Measurements from ENCODE around the gene TUBA1C. TPM values are rescaled to one million over a fixed set of nuclear protein-coding genes. Genes with fewer than 3 reads are reported as not detected.

TUBA1C gene
- total and polyA plus RNA-seq, 2 of the 4 experiments (the other 2 are of a cell fraction), result 1,420 to 2,555 TPM

DNA sequence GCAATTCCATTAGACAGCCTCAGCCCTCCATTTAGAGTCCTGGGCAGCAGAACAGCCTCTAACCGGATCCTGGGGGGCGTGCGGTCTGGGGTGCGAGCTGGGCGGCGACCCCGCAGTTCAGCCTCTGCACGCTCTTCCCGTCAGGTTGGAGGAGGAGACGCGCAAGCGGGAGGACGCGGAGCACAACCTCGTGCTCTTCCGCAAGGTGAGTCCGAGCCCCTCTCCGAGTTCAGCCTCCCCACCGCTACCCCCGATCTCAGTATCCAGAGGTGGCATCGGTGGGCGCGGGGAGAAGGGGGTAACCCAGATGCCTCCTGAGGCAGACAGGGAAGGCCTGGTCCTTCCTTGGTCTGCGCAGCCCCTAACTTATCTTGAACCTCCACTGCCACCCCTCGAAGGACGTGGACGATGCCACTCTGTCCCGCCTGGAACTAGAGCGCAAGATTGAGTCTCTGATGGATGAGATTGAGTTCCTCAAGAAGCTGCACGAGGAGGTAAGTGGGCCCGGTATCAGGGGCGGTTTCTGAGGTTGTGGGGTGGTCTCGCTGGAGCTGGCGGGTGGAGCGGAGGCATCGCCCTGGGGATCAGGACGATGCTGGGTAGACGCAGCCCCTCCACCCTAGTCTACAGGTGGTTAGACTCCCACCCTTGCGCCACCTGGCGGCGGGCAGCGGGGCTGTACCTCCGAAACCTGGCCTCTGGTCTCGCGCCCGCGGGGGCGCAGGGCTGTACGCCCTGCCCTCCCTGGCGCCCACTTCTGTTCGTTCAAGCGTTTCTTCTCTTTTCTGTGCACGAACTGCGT is 31.4 kb downstream of the TUBA1C start:
- BruUV-seq (replicated peaks), result no TSS peak
- no peak overlapping the region for H4K8ac ChIP-seq (ENCODE audit: low read depth in 2 of 2, low read length in 2 of 2)
- WGBS, 2 experiments (ENCODE audit: extremely low coverage in 2 of 2, insufficient read length in 1 of 2), result 25% methylated on average over 16 of the region's 54 CpGs; no CpG with 5 or more reads in 1 of the 2 experiments

More for the DNA sequence above, 31.4 kb downstream of the TUBA1C start:
- H3K4me3 ChIP-seq (ENCODE audit: insufficient read depth, low read depth, low read length), result no peak overlapping the region
- H4K20me1 ChIP-seq (ENCODE audit: insufficient read depth, low read length), result no peaks in the 10 kb centered on the region
- no peak overlapping the region for H2BK5ac ChIP-seq (ENCODE audit: low read depth, low read length, poor library complexity, severe bottlenecking)
- peaks cover 6% of the 10 kb centered on the region; the same call in 1 of the 2 replicates for H3K9me3 ChIP-seq (ENCODE audit: control insufficient read depth, insufficient read depth, low read length)
- dilution Hi-C loops (cut with HindIII; ENCODE audit: low sequenced_read_pairs, unreplicated experiment) (no loop called here), intact Hi-C loops (cut with micrococcal nuclease) (no loop called here), in situ Hi-C loops (cut with MboI; ENCODE audit: low sequenced_read_pairs) (no loop called here)
- no peak overlapping the region for H2AK5ac ChIP-seq (ENCODE audit: low read depth, low read length)
- H3K23ac ChIP-seq (ENCODE audit: low read depth, low read length), result peak overlapping the region; percentile 43; the same call in 1 of the 2 replicates
- no peak overlapping the region for H2BK20ac ChIP-seq (ENCODE audit: low read depth, low read length)
- H4K91ac ChIP-seq (ENCODE audit: insufficient read depth, low read depth, low read length), result no peak overlapping the region
- H3K4ac ChIP-seq (ENCODE audit: low read depth, low read length), result no peak overlapping the region
- H4K5ac ChIP-seq (ENCODE audit: low read depth, low read length), result no peak overlapping the region
- H2BK120ac ChIP-seq (ENCODE audit: low read depth, low read length), result no peak overlapping the region
- H3K9ac ChIP-seq (ENCODE audit: low read depth, low read length), result no peak overlapping the region
- ATAC-seq (ENCODE audit: low read depth) (peak; percentile 38; the same call in 1 of the 2 replicates), DNase-seq (no peak)
- no peak overlapping the region for H2BK15ac ChIP-seq (ENCODE audit: low read depth, low read length)
- H3K36me3 ChIP-seq (ENCODE audit: control insufficient read depth, insufficient read depth, low read length), result no peaks in the 10 kb centered on the region
- peaks cover 61% of the 10 kb centered on the region for H3K27me3 ChIP-seq (ENCODE audit: control insufficient read depth, insufficient read depth, low read length)
- no peak overlapping the region for H3K14ac ChIP-seq (replicated peaks; ENCODE audit: low read depth, low read length)
- H3K79me1 ChIP-seq (ENCODE audit: low read depth in 1 of 2, low read length in 2 of 2), result no peaks in the 10 kb centered on the region
- H3K9me1 ChIP-seq (ENCODE audit: insufficient read depth, low read length), result no peaks in the 10 kb centered on the region
- H2AK9ac ChIP-seq (replicated peaks; ENCODE audit: low read depth, low read length, poor library complexity), result peak overlapping the region; percentile 44
- no peak overlapping the region for H3K56ac ChIP-seq (ENCODE audit: extremely low read depth, insufficient read depth, low read length)
- H3K4me2 ChIP-seq (ENCODE audit: low read depth, low read length), result no peak overlapping the region; the same call in 1 of the 2 replicates
- peak overlapping the region; percentile 67 for H2AFZ ChIP-seq (replicated peaks; ENCODE audit: low read length, poor library complexity)
- TF ChIP-seq SMC3 (IDR thresholded peaks at IDR 0.05; ENCODE audit: low read depth, low read length) (peak; percentile 16; the same call in 1 of the 2 replicates), RCOR1 (IDR thresholded peaks at IDR 0.05; ENCODE audit: insufficient replicate concordance, low read length) (no peak)
- TF ChIP-seq, protein P1, sequence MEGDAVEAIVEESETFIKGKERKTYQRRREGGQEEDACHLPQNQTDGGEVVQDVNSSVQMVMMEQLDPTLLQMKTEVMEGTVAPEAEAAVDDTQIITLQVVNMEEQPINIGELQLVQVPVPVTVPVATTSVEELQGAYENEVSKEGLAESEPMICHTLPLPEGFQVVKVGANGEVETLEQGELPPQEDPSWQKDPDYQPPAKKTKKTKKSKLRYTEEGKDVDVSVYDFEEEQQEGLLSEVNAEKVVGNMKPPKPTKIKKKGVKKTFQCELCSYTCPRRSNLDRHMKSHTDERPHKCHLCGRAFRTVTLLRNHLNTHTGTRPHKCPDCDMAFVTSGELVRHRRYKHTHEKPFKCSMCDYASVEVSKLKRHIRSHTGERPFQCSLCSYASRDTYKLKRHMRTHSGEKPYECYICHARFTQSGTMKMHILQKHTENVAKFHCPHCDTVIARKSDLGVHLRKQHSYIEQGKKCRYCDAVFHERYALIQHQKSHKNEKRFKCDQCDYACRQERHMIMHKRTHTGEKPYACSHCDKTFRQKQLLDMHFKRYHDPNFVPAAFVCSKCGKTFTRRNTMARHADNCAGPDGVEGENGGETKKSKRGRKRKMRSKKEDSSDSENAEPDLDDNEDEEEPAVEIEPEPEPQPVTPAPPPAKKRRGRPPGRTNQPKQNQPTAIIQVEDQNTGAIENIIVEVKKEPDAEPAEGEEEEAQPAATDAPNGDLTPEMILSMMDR (conservative IDR thresholded peaks at IDR 0.05; ENCODE audit: low read depth, low read length), result peak; percentile 47
- H3K18ac ChIP-seq (ENCODE audit: low read depth, low read length), result no peak overlapping the region
- POLR2A ChIA-PET (ENCODE audit: unreplicated experiment), result no interaction called here
- peaks cover 7% of the 10 kb centered on the region for H3K4me1 ChIP-seq (ENCODE audit: control insufficient read depth, insufficient read depth, low read length)
- H3K27ac ChIP-seq (ENCODE audit: insufficient read depth, low read length), result no peak overlapping the region
- CTCF ChIA-PET, result interaction anchor here (0.9 kb wide), 1 partner anchor 47 kb away, joined by 4 read pairs; no protein-coding TSS in a partner anchor

Data from IMR-90 (cell line).